GM18520 (cell line): ENCODE results near the gene NRGN.

Source experiments
- ATAC-seq: cut with Tn5 transposase; IDR thresholded peaks from one replicate; pipeline ENCODE4 v1.9.1; 2021; ENCODE audit not compliant: unreplicated experiment

Gene NRGN

DNA sequence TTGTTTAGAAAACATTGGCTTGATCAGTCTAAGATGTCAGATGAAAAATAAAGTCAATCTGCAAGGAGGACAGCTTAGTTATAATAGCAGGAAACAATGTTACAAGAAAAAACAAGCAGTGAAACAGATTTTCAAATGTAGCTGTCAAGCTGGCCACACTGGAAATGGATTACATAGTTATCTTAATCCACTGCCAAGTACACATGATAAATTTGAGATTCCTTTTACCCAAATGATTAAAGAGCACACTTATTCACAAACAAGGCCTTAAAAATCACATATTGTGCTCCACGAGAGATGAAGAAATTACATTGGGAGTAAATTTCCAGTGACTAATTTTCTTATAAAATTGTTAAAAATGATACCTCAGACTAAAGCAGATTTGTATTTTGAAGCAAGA, 39.8 kb downstream of the NRGN start:
- ATAC-seq = no peak

DNA sequence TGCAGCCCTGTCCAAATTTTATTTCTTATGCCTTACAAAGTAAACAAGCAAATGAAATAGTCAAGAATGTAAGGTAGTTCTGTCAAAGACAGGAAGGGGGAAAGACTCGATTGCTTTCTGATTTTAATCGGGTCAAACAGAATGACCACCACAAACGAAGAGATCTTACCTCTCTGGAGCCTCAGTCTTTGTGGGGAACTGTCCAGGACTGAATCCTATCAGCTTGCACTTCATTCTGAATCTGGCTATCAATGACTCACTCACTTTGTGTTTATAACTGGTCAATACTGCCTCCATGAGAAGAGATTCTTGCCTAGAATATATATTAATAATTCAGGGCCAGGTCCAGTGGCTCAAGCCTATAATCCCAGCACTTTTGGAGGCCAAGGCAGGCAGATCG, 43.3 kb downstream of the NRGN start:
- no peak for ATAC-seq

DNA sequence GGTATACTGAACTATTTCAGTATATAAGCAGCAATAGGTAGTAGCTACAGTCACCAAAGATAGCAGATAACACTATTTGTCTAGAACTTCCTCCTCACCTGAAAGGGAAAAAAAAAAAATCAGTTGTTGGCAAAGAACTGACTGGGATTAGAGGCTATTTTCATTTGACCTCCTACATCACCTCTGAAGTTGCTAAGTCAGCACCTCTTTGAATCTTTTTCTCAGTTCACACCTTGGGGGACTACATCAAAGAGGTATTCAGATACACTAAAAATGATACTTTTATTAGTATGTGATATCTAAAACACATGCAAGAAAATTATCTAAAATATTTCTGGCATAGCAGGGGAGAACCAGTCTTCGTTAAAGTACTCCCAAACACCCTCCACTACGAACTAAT, 44.3 kb downstream of the NRGN start:
- ATAC-seq = no peak

DNA sequence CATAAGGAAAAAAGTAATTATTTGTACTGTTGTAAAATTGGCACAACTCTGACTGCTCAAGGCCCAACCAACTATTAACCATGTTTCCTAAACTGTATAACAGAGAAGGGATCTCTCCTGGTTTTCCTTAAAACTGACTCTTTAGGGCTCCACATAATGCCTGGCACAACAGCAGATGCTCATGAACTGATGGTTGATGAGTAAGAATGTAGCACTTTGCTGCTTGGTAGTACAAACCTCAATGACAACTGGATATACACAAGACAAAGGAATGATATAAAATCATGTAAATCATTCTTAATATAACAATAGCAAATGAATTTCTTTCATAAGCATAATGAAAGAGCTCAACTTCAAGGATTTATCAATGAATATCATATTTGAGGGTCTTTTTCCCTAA, 48.8 kb downstream of the NRGN start:
- no peak for ATAC-seq

DNA sequence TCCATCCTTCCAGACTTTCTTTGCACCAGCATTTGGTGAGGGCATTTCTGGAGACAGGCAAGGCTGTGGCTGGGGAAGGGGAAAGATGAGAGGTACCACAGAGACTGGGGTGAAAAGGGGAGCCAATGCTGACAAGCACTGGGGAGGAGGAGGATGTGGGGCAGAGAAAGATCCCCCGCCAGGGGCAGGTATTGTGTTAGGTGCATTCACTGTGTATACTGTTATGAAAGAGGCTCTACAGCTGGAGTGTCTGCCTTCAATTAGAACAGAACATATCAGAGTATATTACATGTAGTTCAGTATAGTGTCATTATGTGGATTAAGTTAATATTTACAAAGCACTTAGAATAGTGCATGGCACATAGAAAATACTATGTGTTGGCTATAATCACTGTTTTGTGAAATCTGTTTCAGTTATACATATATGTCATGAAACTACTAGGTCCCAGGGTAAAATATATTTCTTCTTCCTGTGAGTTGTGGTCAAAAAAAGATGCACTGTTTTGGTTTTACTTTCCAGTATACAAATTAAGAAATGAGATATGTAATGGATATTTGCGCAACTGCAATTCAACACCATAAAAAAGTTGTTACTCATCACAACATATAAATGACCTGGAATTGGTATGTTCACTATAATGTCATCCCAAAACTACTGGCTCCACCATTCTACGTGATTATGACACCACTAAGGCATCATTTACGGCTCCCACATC, 52.0 kb downstream of the NRGN start:
- ATAC-seq = peak; percentile 48

DNA sequence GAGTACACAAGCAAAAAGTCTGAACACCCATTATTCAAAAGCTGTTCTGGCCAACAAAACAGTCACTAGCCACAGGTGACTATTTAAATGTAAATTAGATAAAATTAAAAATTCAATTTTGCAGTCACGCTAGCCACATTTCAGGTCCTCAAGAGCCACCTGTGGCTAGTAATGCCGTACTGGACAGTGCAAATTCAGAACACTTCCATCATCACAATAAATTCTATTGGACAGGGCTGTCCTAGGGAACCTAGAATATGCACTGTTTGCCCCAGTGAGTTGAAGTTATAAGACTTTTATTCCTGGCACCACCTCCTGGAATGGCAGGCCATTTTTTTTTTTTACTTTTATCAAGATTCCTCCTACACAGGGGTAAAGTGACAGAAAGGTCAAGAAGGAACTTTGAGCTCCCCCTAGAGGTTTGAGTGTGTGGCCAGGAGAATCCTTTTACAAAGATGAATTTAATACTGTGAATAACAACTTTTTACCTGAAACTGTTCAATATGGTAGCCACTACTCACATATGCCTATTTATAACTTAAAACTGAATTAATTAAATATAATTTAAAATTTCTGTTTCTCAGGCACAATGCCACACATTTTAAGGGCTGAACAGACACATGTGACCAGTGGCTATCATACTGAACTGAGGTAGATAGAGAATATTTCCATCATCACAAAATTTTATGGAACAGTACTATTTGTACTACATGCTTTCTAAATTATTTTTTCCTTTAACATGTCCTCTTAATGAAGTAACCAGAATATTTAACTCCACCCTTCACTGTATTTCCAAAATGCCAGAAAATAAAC, 53.9 kb downstream of the NRGN start:
- no peak for ATAC-seq

DNA sequence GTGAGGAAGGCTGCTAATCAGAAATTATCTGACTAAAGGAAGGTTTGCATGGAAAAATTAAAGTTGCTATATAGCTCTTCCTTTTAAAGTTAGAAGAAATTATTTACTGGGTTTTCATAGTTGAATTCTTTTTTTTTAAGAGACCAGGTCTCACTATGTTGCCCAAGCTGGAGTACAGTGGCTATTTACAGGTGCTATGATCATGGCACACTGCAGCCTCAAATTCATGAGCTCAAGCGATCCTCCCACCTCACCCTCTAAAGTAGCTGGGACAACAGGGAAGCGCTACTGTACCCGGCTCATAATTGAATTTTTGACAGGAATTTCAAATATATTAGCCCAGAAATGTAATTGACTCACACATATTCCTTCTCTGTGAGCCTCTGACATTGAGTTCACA, 56.6 kb downstream of the NRGN start:
- ATAC-seq = no peak
